Stimulated activated CD4-positive, alpha-beta T cell treated with anti-CD3 and anti-CD28 coated beads, Interleukin-12 subunit alpha, Interleukin-12 subunit beta, amount 100 ng/mL, for 48 hours (primary cell): ENCODE data around the gene EWSR1.

Source experiments
- DNase-seq, 3 donors: peaks; one replicate each; pipeline ENCODE4 v3.0.0-alpha.2; 2020; ENCODE audit warnings: low read depth in 2 of 3, low spot score in 1 of 3

EWSR1 gene

GRCh38 chr22:29315286-29316140 is 47.4 kb downstream of the EWSR1 start, which contains the start of gene RASL10A:
RASL10A (minus strand) TSS chr22:29315697; CDS start chr22:29315246, 451 bp downstream.
- DNase-seq: no peak

GRCh38 chr22:29316141-29316828 is 48.2 kb downstream of the EWSR1 start:
- no peak for DNase-seq

GRCh38 chr22:29317827-29318454 is 49.9 kb downstream of the EWSR1 start:
- no peak for DNase-seq

GRCh38 chr22:29319072-29319471 is 51.0 kb downstream of the EWSR1 start:
- no peak for DNase-seq

- DNase-seq: no peak
Observed at GRCh38 chr22:29320546-29320945, 52.5 kb downstream of the EWSR1 start.

- DNase-seq: no peak
Observed at GRCh38 chr22:29323641-29324040, 55.6 kb downstream of the EWSR1 start.

- no peak for DNase-seq
Observed at GRCh38 chr22:29325356-29325755, 57.3 kb downstream of the EWSR1 start.

GRCh38 chr22:29325785-29326315 is 57.8 kb downstream of the EWSR1 start:
- DNase-seq: no peak

GRCh38 chr22:29326481-29326880 is 58.4 kb downstream of the EWSR1 start:
- no peak for DNase-seq

- no peak for DNase-seq
Observed at GRCh38 chr22:29327089-29327764, 59.2 kb downstream of the EWSR1 start.

- no peak for DNase-seq
Observed at GRCh38 chr22:29328055-29328454, 60.0 kb downstream of the EWSR1 start.

- DNase-seq: no peak
Observed at GRCh38 chr22:29328566-29329500, 60.8 kb downstream of the EWSR1 start.

- no peak for DNase-seq
Observed at GRCh38 chr22:29329581-29329980, 61.5 kb downstream of the EWSR1 start.

- no peak for DNase-seq
Observed at GRCh38 chr22:29330291-29330690, 62.2 kb downstream of the EWSR1 start.

- DNase-seq: no peak
Observed at GRCh38 chr22:29330753-29331152, 62.7 kb downstream of the EWSR1 start.

- no peak for DNase-seq
Observed at GRCh38 chr22:29331213-29331612, 63.1 kb downstream of the EWSR1 start.

- DNase-seq: no peak
Observed at GRCh38 chr22:29331658-29332300, 63.7 kb downstream of the EWSR1 start.

- DNase-seq: no peak
Observed at GRCh38 chr22:29332886-29333496, 64.9 kb downstream of the EWSR1 start.

GRCh38 chr22:29334148-29334547 is 66.1 kb downstream of the EWSR1 start:
- DNase-seq: no peak
